Osteocyte (in vitro differentiated cells): ENCODE measurements around the gene CDK16. TPM values are rescaled to one million over a fixed set of nuclear protein-coding genes. Genes with fewer than 3 reads are reported as not detected.

Experiments
- DNase-seq: peaks from one replicate; pipeline ENCODE4 v3.0.0; 2021; ENCODE audit warnings: mixed read lengths; ENCODE audit not compliant: unreplicated experiment; ENCODE audit errors: extremely low spot score
- H3K27ac Mint-ChIP-seq: one replicate; pipeline ENCODE4 v1.8.0; 2021; ENCODE audit warnings: mild to moderate bottlenecking, mixed read lengths; ENCODE audit not compliant: unreplicated experiment
- H3K27me3 Mint-ChIP-seq: one replicate; pipeline ENCODE4 v1.8.0; 2021; ENCODE audit warnings: mixed read lengths; ENCODE audit not compliant: unreplicated experiment
- H3K36me3 Mint-ChIP-seq: one replicate; pipeline ENCODE4 v1.8.0; 2021; ENCODE audit warnings: mixed read lengths; ENCODE audit not compliant: unreplicated experiment
- H3K4me1 Mint-ChIP-seq: one replicate; pipeline ENCODE4 v1.8.0; 2021; ENCODE audit warnings: mixed read lengths; ENCODE audit not compliant: unreplicated experiment
- H3K4me3 Mint-ChIP-seq: one replicate; pipeline ENCODE4 v1.8.0; 2021; ENCODE audit warnings: mild to moderate bottlenecking, moderate library complexity, mixed read lengths; ENCODE audit not compliant: unreplicated experiment
- H3K9me3 Mint-ChIP-seq: one replicate; pipeline ENCODE4 v1.8.0; 2021; ENCODE audit warnings: mixed read lengths; ENCODE audit not compliant: unreplicated experiment
- CTCF ChIP-seq: fragments of 200-600 bp; sonication (generic); IDR thresholded peaks from 2 replicates; pipeline ENCODE4 v1.5.0; 2021; ENCODE audit warnings: antibody characterized with exemption, mild to moderate bottlenecking, moderate library complexity
- total RNA-seq: library from RNA; stranded (reverse); gene quantifications from 2 replicates; pipeline ENCODE4 v1.2.1, GENCODE V29; 2021

CDK16 gene
- total RNA-seq, 1 donor from 2014 or later: 174 TPM

DNA sequence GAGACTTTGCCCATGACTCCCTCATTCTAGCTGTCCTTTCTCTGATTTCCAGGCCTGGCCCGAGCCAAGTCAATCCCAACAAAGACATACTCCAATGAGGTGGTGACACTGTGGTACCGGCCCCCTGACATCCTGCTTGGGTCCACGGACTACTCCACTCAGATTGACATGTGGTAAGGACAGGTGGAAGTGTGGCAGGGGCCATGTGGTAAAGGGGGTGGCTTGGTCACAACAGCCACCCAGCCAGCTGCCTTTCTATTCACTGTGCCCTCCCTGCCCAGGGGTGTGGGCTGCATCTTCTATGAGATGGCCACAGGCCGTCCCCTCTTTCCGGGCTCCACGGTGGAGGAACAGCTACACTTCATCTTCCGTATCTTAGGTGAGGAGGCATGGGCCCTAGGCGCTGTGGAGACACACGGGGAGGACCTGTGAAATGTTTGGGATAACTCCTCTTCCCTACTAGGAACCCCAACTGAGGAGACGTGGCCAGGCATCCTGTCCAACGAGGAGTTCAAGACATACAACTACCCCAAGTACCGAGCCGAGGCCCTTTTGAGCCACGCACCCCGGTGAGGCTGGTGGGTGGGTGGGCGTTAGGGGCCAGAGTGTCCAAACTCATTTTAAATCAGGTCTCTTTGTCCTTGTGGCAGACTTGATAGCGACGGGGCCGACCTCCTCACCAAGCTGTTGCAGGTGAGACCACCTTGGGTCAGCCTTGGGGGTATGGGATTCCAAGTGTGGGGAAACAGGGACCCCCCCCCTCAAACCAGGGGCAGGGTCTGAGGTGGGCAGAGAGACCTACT is 8.3 kb downstream of the CDK16 start:
- peaks cover 5% of the 10 kb centered on the region for H3K4me1 Mint-ChIP-seq
- no peak overlapping the region for H3K4me3 Mint-ChIP-seq
- DNase-seq: no peak
- peaks cover 38% of the 10 kb centered on the region for H3K36me3 Mint-ChIP-seq
- no peak for TF ChIP-seq CTCF
- H3K27me3 Mint-ChIP-seq: no peaks in the 10 kb centered on the region
- H3K27ac Mint-ChIP-seq: no peak overlapping the region
- no peaks in the 10 kb centered on the region for H3K9me3 Mint-ChIP-seq

DNA sequence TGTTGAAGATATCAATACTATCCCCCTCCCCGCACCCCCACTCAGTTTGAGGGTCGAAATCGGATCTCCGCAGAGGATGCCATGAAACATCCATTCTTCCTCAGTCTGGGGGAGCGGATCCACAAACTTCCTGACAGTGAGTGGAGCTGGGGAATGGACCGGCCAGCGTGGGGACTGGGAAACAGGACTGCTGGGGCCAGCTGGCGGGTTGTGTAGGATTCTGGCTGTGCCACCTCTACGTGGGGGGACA is 8.8 kb downstream of the CDK16 start:
- DNase-seq: no peak
- Mint-ChIP-seq H3K36me3 (peaks cover 38% of the 10 kb centered on the region), H3K27me3 (no peaks in the 10 kb centered on the region), H3K4me3 (no peak overlapping the region), H3K4me1 (peaks cover 6% of the 10 kb centered on the region), H3K27ac (no peak overlapping the region), H3K9me3 (no peaks in the 10 kb centered on the region)
- no peak for TF ChIP-seq CTCF

DNA sequence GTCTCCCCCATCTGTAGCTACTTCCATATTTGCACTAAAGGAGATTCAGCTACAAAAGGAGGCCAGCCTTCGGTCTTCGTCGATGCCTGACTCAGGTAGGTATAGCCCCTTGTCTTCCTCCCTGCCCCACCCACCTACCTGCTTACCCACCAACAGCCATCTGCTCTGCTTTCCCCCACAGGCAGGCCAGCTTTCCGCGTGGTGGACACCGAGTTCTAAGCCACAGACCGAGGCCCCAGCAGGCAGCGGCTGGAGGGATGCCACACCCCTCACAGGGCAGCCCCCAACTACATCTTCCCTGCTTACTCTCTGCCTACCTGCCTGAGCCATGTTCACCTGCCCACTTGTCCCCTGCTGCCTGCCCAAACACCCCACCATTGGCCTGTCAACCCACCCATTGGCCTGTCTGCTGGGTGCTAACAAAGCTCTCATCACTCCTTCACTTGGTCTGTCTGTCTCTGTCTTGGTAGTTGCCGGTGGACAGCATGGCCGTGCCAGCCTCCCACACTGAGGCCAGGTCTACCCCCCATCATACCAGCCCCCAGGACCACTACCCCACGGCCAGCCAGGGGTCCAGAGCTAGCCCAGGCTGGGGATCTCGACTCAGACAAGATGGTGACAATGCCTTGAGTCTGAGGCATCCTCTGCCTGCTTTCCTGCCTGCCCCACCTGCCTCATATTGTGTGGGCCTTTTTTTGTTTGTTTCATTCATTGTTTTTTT is 10.2 kb downstream of the CDK16 start:
- no peak for DNase-seq
- Mint-ChIP-seq H3K27ac (no peak overlapping the region), H3K27me3 (no peaks in the 10 kb centered on the region), H3K36me3 (peaks cover 36% of the 10 kb centered on the region), H3K9me3 (no peaks in the 10 kb centered on the region), H3K4me3 (no peak overlapping the region), H3K4me1 (peaks cover 11% of the 10 kb centered on the region)
- no peak for TF ChIP-seq CTCF

- Mint-ChIP-seq H3K36me3 (peaks cover 35% of the 10 kb centered on the region), H3K4me1 (peaks cover 11% of the 10 kb centered on the region)
- DNase-seq: no peak
Measured at GRCh38 chrX:47229427-47229826, 10.9 kb downstream of the CDK16 start.

More at GRCh38 chrX:47229427-47229826, 10.9 kb downstream of the CDK16 start:
- H3K27me3 Mint-ChIP-seq: no peaks in the 10 kb centered on the region
- H3K27ac Mint-ChIP-seq: no peak overlapping the region
- no peak for TF ChIP-seq CTCF
- H3K4me3 Mint-ChIP-seq: no peak overlapping the region
- H3K9me3 Mint-ChIP-seq: no peaks in the 10 kb centered on the region
